CD4-positive, alpha-beta T cell treated with Interferon gamma for 1 hour (primary cell): ENCODE results near the gene CCT5.
A peak's percentile ranks its signal among the peaks of the same experiment; 100 is the strongest.
"Not testable (repeated sequence)": the region's sequence is repeated elsewhere in the genome, so short reads cannot be mapped to it uniquely, and the experiment has no call there.

Experiments
- DNase-seq: peaks from one replicate; pipeline ENCODE4 v3.0.0-alpha.2; 2020

CCT5 gene

GRCh38 chr5:10278658-10279279, 28.7 kb downstream of the CCT5 start:
- DNase-seq, result no peak

- DNase-seq, result no peak
Measured at GRCh38 chr5:10279328-10279727, 29.2 kb downstream of the CCT5 start.

GRCh38 chr5:10279925-10280720, 30.0 kb downstream of the CCT5 start:
- DNase-seq, result no peak

GRCh38 chr5:10283927-10284635, 34.0 kb downstream of the CCT5 start:
- DNase-seq, result peak; percentile 64

GRCh38 chr5:10285362-10285761, 35.3 kb downstream of the CCT5 start:
- not testable (repeated sequence) for DNase-seq

- no peak for DNase-seq
Measured at GRCh38 chr5:10286162-10286861, 36.2 kb downstream of the CCT5 start.

- no peak for DNase-seq
Measured at GRCh38 chr5:10286862-10287227, 36.8 kb downstream of the CCT5 start.

GRCh38 chr5:10288592-10289219, 38.6 kb downstream of the CCT5 start:
- no peak for DNase-seq

GRCh38 chr5:10289353-10289752, 39.3 kb downstream of the CCT5 start:
- no peak for DNase-seq

GRCh38 chr5:10289991-10290390, 39.9 kb downstream of the CCT5 start:
- DNase-seq, result no peak

GRCh38 chr5:10290438-10290837, 40.4 kb downstream of the CCT5 start:
- no peak for DNase-seq

- no peak for DNase-seq
Measured at GRCh38 chr5:10291692-10292339, 41.7 kb downstream of the CCT5 start.

- DNase-seq, result no peak
Measured at GRCh38 chr5:10293907-10294662, 44.0 kb downstream of the CCT5 start.

GRCh38 chr5:10295619-10296326, 45.7 kb downstream of the CCT5 start:
- no peak for DNase-seq

GRCh38 chr5:10297646-10298204, 47.6 kb downstream of the CCT5 start:
- DNase-seq, result no peak

GRCh38 chr5:10300246-10300645, 50.2 kb downstream of the CCT5 start:
- no peak for DNase-seq

GRCh38 chr5:10301266-10301665, 51.2 kb downstream of the CCT5 start:
- DNase-seq, result no peak

- no peak for DNase-seq
Measured at GRCh38 chr5:10301842-10302610, 51.9 kb downstream of the CCT5 start.

GRCh38 chr5:10303201-10303600, 53.1 kb downstream of the CCT5 start:
- DNase-seq, result no peak

GRCh38 chr5:10303699-10304170, 53.7 kb downstream of the CCT5 start:
- no peak for DNase-seq
